LNCaP clone FGC (cell line): Measurements from ENCODE around the gene KRCC1.

ENCODE experiments used
- DNase-seq: peaks from one replicate; pipeline ENCODE4 v3.0.0-alpha.2; 2011; ENCODE audit warnings: low read depth
- H3K4me3 ChIP-seq: 2 replicates; pipeline ENCODE4 v1.5.1; 2011; ENCODE audit warnings: mild to moderate bottlenecking, low read depth, low read length, control low read depth
- TF ChIP-seq, protein P1 (sequence below): IDR thresholded peaks from 2 replicates; pipeline ENCODE4 v1.5.1; 2012; ENCODE audit warnings: mild to moderate bottlenecking; ENCODE audit not compliant: control insufficient read depth, insufficient read depth; ENCODE audit errors: extremely low read depth

Gene KRCC1

DNA sequence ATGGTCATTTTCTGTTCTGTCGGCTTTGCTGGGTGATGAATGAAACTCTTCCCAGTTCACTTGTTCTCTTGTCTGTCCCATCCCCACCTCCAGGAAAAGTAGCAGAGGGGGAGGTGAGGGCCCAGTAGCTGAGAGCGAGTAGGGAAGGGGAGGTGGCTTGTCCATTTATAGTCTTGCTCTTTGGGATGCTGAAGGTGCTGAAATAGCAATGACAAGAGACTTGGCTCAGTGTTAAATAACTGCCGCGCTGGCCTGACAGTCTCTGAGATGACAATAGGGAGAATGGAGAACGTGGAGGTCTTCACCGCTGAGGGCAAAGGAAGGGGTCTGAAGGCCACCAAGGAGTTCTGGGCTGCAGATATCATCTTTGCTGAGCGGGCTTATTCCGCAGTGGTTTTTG, 12.0 kb upstream of the KRCC1 start, which contains the start of gene SMYD1:
TSS of gene SMYD1 (plus strand) at position 228 of the 400 bp plus-strand sequence. CDS start at position 268, 40 bp downstream.
- DNase-seq = no peak
- H3K4me3 ChIP-seq = no peak within 1 kb of the TSS
- TF ChIP-seq, protein P1, sequence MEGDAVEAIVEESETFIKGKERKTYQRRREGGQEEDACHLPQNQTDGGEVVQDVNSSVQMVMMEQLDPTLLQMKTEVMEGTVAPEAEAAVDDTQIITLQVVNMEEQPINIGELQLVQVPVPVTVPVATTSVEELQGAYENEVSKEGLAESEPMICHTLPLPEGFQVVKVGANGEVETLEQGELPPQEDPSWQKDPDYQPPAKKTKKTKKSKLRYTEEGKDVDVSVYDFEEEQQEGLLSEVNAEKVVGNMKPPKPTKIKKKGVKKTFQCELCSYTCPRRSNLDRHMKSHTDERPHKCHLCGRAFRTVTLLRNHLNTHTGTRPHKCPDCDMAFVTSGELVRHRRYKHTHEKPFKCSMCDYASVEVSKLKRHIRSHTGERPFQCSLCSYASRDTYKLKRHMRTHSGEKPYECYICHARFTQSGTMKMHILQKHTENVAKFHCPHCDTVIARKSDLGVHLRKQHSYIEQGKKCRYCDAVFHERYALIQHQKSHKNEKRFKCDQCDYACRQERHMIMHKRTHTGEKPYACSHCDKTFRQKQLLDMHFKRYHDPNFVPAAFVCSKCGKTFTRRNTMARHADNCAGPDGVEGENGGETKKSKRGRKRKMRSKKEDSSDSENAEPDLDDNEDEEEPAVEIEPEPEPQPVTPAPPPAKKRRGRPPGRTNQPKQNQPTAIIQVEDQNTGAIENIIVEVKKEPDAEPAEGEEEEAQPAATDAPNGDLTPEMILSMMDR = no peak

DNA sequence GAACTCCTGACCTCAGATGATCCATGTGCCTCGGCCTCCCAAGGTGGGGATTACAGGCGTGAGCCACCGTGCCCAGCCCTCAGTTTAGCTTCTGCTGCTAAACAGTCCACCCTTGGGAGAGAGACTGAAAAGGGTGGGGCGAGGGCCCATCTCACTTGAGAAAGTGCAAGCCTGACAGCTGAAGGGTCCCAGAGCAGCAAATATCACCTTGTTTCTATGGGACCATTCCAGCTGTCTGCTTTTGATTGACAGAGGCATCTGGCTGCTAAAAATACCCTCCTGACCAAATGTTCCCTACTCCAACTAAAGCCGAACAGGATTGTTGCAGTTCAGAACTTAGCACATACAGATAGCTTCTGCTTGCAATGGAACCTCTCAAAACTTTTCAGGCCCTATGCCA, 11.6 kb upstream of the KRCC1 start:
- DNase-seq = no peak
- H3K4me3 ChIP-seq = no peak overlapping the region
- TF ChIP-seq, protein P1 = no peak

DNA sequence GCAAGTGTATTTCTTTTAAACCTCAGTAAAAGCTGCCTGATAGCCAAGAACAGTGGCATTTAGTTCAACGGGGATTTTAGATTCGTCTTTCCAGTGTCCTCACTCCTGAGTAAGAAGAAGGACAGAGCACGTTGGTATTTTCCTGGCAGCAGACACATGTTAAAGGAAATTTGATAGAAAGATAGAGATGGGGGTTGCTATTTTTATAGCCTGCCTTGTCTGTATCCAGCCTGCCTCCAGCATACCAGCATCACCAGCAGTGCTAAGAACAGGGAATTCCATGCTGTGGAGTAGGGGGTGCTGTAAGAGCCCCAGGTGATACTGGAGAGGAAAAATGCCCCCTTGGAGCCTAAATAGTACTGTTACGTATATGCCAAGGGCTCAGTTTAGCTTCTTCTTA, 11.0 kb upstream of the KRCC1 start:
- no peak for DNase-seq
- H3K4me3 ChIP-seq = no peak overlapping the region
- TF ChIP-seq, protein P1 = no peak

DNA sequence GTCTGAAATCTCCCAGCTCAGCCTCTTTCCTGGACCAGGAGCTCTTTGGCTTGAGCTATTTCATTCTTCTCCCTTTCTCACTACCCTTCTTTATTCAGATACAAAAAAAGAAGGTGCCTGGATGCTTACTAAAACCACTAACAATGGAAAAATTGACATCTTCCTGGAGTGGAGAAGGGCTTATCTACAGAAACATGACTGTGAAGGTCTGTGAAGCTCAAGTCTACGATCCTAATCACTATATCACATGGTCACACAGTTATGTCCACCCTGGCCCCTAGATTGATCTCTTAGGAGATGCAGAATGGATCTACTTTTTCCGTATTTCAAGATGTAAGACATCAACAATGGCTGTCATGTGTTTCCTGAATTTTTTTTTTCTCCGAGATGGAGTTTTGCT, 5.7 kb upstream of the KRCC1 start:
- DNase-seq = no peak
- no peak overlapping the region for H3K4me3 ChIP-seq
- TF ChIP-seq, protein P1 = no peak

DNA sequence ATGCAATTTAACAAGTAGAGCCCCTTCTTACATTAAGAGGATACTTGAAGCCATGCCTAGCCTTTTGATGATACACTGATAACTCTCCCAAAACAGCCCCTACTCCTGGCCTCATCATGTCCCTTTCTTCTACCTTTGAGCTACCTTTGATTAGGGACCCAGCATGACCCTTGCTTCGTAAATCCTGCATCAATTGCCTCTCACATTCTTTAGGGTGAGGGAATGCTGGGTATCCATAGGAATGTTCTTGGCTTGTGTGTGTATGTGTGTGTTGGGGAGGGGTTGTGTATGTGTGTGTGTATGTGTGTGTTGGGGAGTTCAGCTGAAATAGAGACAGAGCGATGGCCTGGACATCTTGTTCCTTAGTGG, 5.3 kb upstream of the KRCC1 start:
- DNase-seq = no peak
- no peak overlapping the region for H3K4me3 ChIP-seq
- TF ChIP-seq, protein P1 = no peak

DNA sequence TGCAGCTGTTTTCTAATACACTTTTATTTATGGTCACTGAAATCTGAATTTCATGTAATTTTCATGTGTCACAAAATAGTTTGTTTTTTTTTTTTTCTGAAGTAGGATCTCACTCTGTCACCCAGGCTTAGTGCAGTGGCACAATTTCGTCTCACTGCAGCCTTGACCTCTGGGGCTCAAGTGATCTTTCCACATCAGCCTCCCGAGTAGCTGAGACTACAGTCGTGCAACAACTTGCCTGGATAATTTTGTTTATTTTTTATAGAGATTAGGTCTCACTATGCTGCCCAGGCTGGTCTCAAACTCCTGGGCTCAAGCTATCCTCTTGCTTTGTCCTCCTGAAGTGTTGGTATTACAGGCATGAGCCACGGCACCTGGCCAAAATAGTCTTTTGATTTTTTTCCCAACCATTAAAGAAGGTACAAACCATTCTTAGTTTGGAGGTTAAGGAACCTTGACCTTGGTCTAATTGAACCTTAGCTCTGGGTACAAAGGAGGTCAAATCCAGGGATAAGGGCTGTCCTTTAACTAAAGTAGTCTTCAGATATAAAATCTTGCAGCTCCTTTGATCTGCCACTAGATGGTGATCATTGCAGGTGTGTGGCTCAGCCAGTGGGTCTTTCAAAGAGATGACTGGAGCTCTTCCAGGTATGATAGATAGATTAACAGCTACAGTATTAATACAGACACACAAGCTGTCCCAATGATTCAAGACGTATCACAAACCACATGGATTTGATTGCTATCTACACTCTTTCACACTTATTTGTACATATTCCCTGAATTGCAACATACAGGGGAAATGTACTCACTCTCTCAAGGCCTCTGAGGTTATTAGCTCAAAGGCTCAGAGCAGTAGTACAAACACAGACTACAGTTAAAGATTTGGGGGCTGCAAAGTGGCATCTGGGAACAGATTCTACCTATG, 4.7 kb upstream of the KRCC1 start:
- DNase-seq = peak; percentile 10
- TF ChIP-seq, protein P1 = peak; percentile 71

More for the DNA sequence above, 4.7 kb upstream of the KRCC1 start:
- no peak overlapping the region for H3K4me3 ChIP-seq
